Gastroesophageal sphincter (tissue), 3 donors: Measurements from ENCODE around the gene CXCL17.

Experiments used
- CTCF ChIP-seq, 4 experiments: fragments of 200-600 bp in 2 of 4; fragments of 450-650 bp in 2 of 4; sonication (generic) in 1 of 4; IDR thresholded peaks; one replicate each; pipeline ENCODE4 v1.5.1; 2017 to 2019; ENCODE audit warnings: antibody characterized with exemption in 4 of 4, mild to moderate bottlenecking in 2 of 4, moderate library complexity in 2 of 4
- POLR2A ChIP-seq, 2 donors: fragments of 450-650 bp; IDR thresholded peaks; one replicate each; pipeline ENCODE4 v1.6.1; 2017; ENCODE audit warnings: antibody characterized with exemption in 2 of 2, mild to moderate bottlenecking in 2 of 2, moderate library complexity in 1 of 2

- no peak for TF ChIP-seq POLR2A (IDR thresholded peaks at IDR 0.05)
- TF ChIP-seq CTCF (IDR thresholded peaks at IDR 0.05): no peak
Observed at GRCh38 chr19:42480335-42481095, 37.8 kb upstream of the CXCL17 start.
